ENCODE results near the gene RAC3.

Gene RAC3

GRCh38 chr17:82078433-82078832 lies 47.0 kb downstream of the RAC3 start:
- H3K27me3 ChIP-seq, result no peaks in the 10 kb centered on the region
- no peak overlapping the region for H3K4me3 ChIP-seq
- H3K4me1 ChIP-seq, result peaks cover 0 to 37% (median 14%) of the 10 kb centered on the region in 10 experiments; a peak in 11 of 20 replicates
- H3K9me3 ChIP-seq (replicated peaks in 1 of 11), result no peaks in the 10 kb centered on the region
- peaks cover 53 to 63% (median 58%) of the 10 kb centered on the region in 11 experiments for H3K36me3 ChIP-seq
- TF ChIP-seq Cebpa-rat (IDR thresholded peaks at IDR 0.05), result no peak
- no peak overlapping the region for H3K27ac ChIP-seq
- no peak overlapping the region for H3K4me2 ChIP-seq
- peaks cover 0 to 71% (median 61%) of the 10 kb centered on the region in 11 experiments; a peak in 19 of 22 replicates for H4K20me1 ChIP-seq
- H3K9ac ChIP-seq, result no peak overlapping the region

GRCh38 chr17:82079001-82079677 lies 47.7 kb downstream of the RAC3 start:
- no peak overlapping the region for H3K9ac ChIP-seq
- TF ChIP-seq Cebpa-rat (IDR thresholded peaks at IDR 0.05), result no peak
- H3K4me1 ChIP-seq, result peaks cover 0 to 31% (median 14%) of the 10 kb centered on the region in 10 experiments; a peak in 11 of 20 replicates
- H3K27me3 ChIP-seq, result no peaks in the 10 kb centered on the region
- no peak overlapping the region for H3K4me2 ChIP-seq
- H3K27ac ChIP-seq, result no peak overlapping the region
- peaks cover 60 to 70% (median 65%) of the 10 kb centered on the region in 11 experiments for H3K36me3 ChIP-seq
- H3K4me3 ChIP-seq, result no peak overlapping the region
- H3K9me3 ChIP-seq (replicated peaks in 1 of 11), result no peaks in the 10 kb centered on the region
- peaks cover 0 to 78% (median 68%) of the 10 kb centered on the region in 11 experiments; a peak in 20 of 22 replicates for H4K20me1 ChIP-seq

GRCh38 chr17:82080048-82080788 lies 48.7 kb downstream of the RAC3 start:
- peaks cover 0 to 24% (median 14%) of the 10 kb centered on the region in 10 experiments; a peak in 11 of 20 replicates for H3K4me1 ChIP-seq
- no peaks in the 10 kb centered on the region for H3K9me3 ChIP-seq (replicated peaks in 1 of 11)
- H4K20me1 ChIP-seq, result peaks cover 0 to 89% (median 78%) of the 10 kb centered on the region in 11 experiments; a peak in 20 of 22 replicates
- H3K27me3 ChIP-seq, result no peaks in the 10 kb centered on the region
- TF ChIP-seq Cebpa-rat (IDR thresholded peaks at IDR 0.05), result no peak
- H3K27ac ChIP-seq, result no peak overlapping the region
- no peak overlapping the region for H3K4me2 ChIP-seq
- H3K9ac ChIP-seq, result no peak overlapping the region
- peaks cover 69 to 81% (median 76%) of the 10 kb centered on the region in 11 experiments for H3K36me3 ChIP-seq
- no peak overlapping the region for H3K4me3 ChIP-seq

GRCh38 chr17:82080789-82081464 lies 49.4 kb downstream of the RAC3 start:
- Histone ChIP-seq H3K36me3 (peaks cover 76 to 88% (median 83%) of the 10 kb centered on the region in 11 experiments), H4K20me1 (peaks cover 0 to 96% (median 86%) of the 10 kb centered on the region in 11 experiments; a peak in 20 of 22 replicates)
- no peak for TF ChIP-seq Cebpa-rat (IDR thresholded peaks at IDR 0.05)

GRCh38 chr17:82081546-82081945 lies 50.1 kb downstream of the RAC3 start:
- Histone ChIP-seq H3K27me3 (no peaks in the 10 kb centered on the region), H3K36me3 (peaks cover 83 to 94% (median 89%) of the 10 kb centered on the region in 11 experiments), H3K4me3 (no peak overlapping the region), H3K4me2 (no peak overlapping the region), H3K4me1 (peaks cover 0 to 11% (median 5%) of the 10 kb centered on the region in 10 experiments; a peak in 9 of 20 replicates), H3K27ac (no peak overlapping the region), H3K9me3 (replicated peaks in 1 of 11) (no peaks in the 10 kb centered on the region), H3K9ac (no peak overlapping the region), H4K20me1 (peaks cover 0 to 97% (median 92%) of the 10 kb centered on the region in 11 experiments; a peak in 20 of 22 replicates)
- no peak for TF ChIP-seq Cebpa-rat (IDR thresholded peaks at IDR 0.05)

More at GRCh38 chr17:82080789-82081464, 49.4 kb downstream of the RAC3 start:
- Histone ChIP-seq H3K27ac (no peak overlapping the region), H3K9me3 (replicated peaks in 1 of 11) (no peaks in the 10 kb centered on the region), H3K4me2 (no peak overlapping the region), H3K4me1 (peaks cover 0 to 17% (median 10%) of the 10 kb centered on the region in 10 experiments; a peak in 11 of 20 replicates), H3K9ac (no peak overlapping the region), H3K4me3 (no peak overlapping the region), H3K27me3 (no peaks in the 10 kb centered on the region)

GRCh38 chr17:82081966-82082365 lies 50.5 kb downstream of the RAC3 start:
- Histone ChIP-seq H3K27me3 (no peaks in the 10 kb centered on the region), H4K20me1 (peaks cover 0 to 97% (median 92%) of the 10 kb centered on the region in 11 experiments; a peak in 20 of 22 replicates), H3K4me3 (no peak overlapping the region), H3K36me3 (peaks cover 86 to 97% (median 93%) of the 10 kb centered on the region in 11 experiments), H3K4me2 (no peak overlapping the region), H3K9me3 (replicated peaks in 1 of 11) (no peaks in the 10 kb centered on the region), H3K9ac (no peak overlapping the region), H3K4me1 (peaks cover 0 to 7% (median under 1%) of the 10 kb centered on the region in 10 experiments; a peak in 7 of 20 replicates), H3K27ac (no peak overlapping the region)
- no peak for TF ChIP-seq Cebpa-rat (IDR thresholded peaks at IDR 0.05)

GRCh38 chr17:82082456-82082855 lies 51.0 kb downstream of the RAC3 start:
- no peaks in the 10 kb centered on the region for H3K27me3 ChIP-seq
- H3K9ac ChIP-seq, result no peak overlapping the region
- H3K27ac ChIP-seq, result no peak overlapping the region
- H3K9me3 ChIP-seq (replicated peaks in 1 of 11), result no peaks in the 10 kb centered on the region
- no peak overlapping the region for H3K4me3 ChIP-seq
- peaks cover 0 to 97% (median 93%) of the 10 kb centered on the region in 11 experiments; a peak in 20 of 22 replicates for H4K20me1 ChIP-seq
- TF ChIP-seq Cebpa-rat (IDR thresholded peaks at IDR 0.05), result no peak
- H3K36me3 ChIP-seq, result peaks cover 90 to 98% (median 96%) of the 10 kb centered on the region in 11 experiments
- H3K4me2 ChIP-seq, result no peak overlapping the region
- H3K4me1 ChIP-seq, result 0 out of 20 replicates have a peak, but pooled peaks cover 0 to 4% (median 0%) of the 10 kb centered on the region in 10 experiments

- Histone ChIP-seq H3K27me3 (no peaks in the 10 kb centered on the region), H3K27ac (no peak overlapping the region), H3K36me3 (peaks cover 93 to 98% (median 96%) of the 10 kb centered on the region in 11 experiments), H4K20me1 (peaks cover 0 to 97% (median 93%) of the 10 kb centered on the region in 11 experiments; a peak in 20 of 22 replicates), H3K4me1 (no peaks in the 10 kb centered on the region), H3K9ac (no peak overlapping the region), H3K9me3 (replicated peaks in 1 of 11) (no peaks in the 10 kb centered on the region), H3K4me3 (no peak overlapping the region), H3K4me2 (no peak overlapping the region)
- no peak for TF ChIP-seq Cebpa-rat (IDR thresholded peaks at IDR 0.05)
Observed at GRCh38 chr17:82083009-82083408, 51.5 kb downstream of the RAC3 start.
